BJ (cell line): ENCODE measurements around the gene CXXC1. TPM values are rescaled to one million over a fixed set of nuclear protein-coding genes. Genes with fewer than 3 reads are reported as not detected.

Source experiments
- CTCF ChIA-PET: fragments of 350-600 bp; formaldehyde crosslinking; extraction: SDS; loops from one replicate; lab custom pipeline; 2021; ENCODE audit warnings: antibody characterized with exemption, inconsistent platforms; lab: Yijun Ruan, JAX
- POLR2A ChIA-PET: fragments of 300-600 bp; sonication (Branson Sonifier 250); formaldehyde crosslinking; extraction: SDS; loops from one replicate; lab custom pipeline; 2021; ENCODE audit warnings: antibody characterized with exemption; lab: Charles Lee
- DNase-seq: peaks from one replicate; pipeline ENCODE4 v3.0.0-alpha.2; 2011; ENCODE audit warnings: low read depth
- H3K27me3 ChIP-seq: 2 replicates; pipeline ENCODE4 v1.6.0; 2011; ENCODE audit warnings: low read length; ENCODE audit not compliant: control insufficient read depth, insufficient read depth
- H3K36me3 ChIP-seq: 2 replicates; pipeline ENCODE4 v1.5.1; 2011; ENCODE audit warnings: low read length; ENCODE audit not compliant: control insufficient read depth, insufficient read depth
- H3K4me3 ChIP-seq: 2 replicates; pipeline ENCODE4 v1.5.1; 2011; ENCODE audit warnings: low read depth, mild to moderate bottlenecking, control low read depth, low read length
- CTCF ChIP-seq: IDR thresholded peaks from 2 replicates; pipeline ENCODE4 v1.5.1; 2011; ENCODE audit warnings: low read depth, mild to moderate bottlenecking, control low read depth, inconsistent platforms, low read length, moderate library complexity; ENCODE audit not compliant: insufficient read depth
- polyA plus RNA-seq: library from polyadenylated mRNA; depleted of rRNA; stranded (reverse); fragments of >200 nt; gene quantifications from 2 replicates; pipeline ENCODE4 v1.2.3, GENCODE V29; 2011

The CXXC1 gene
- polyA plus RNA-seq, 1 experiment, result 51.2 TPM

GRCh38 chr18:50320719-50321118 is 33.2 kb upstream of the CXXC1 start:
- ChIA-PET POLR2A (no interaction called here), CTCF (no interaction called here)
- TF ChIP-seq CTCF, result no peak

GRCh38 chr18:50315100-50315871 is 27.8 kb upstream of the CXXC1 start:
- Histone ChIP-seq H3K27me3 (no peaks in the 10 kb centered on the region; the same call in 1 of the 2 replicates), H3K36me3 (no peaks in the 10 kb centered on the region), H3K4me3 (no peak overlapping the region)
- DNase-seq, result no peak
- POLR2A ChIA-PET, result no interaction called here
- CTCF ChIA-PET, result interaction anchor here (1.4 kb wide), 1 partner anchor 9 kb away, joined by 4 read pairs; no protein-coding TSS in a partner anchor
- TF ChIP-seq CTCF, result no peak

More at GRCh38 chr18:50320719-50321118, 33.2 kb upstream of the CXXC1 start:
- Histone ChIP-seq H3K4me3 (no peak overlapping the region), H3K36me3 (no peaks in the 10 kb centered on the region), H3K27me3 (no peaks in the 10 kb centered on the region)
- no peak for DNase-seq

GRCh38 chr18:50313873-50314460 is 26.5 kb upstream of the CXXC1 start:
- H3K4me3 ChIP-seq, result no peak overlapping the region
- DNase-seq, result no peak
- ChIA-PET CTCF (no interaction called here), POLR2A (no interaction called here)
- no peaks in the 10 kb centered on the region; the same call in 1 of the 2 replicates for H3K27me3 ChIP-seq
- no peaks in the 10 kb centered on the region for H3K36me3 ChIP-seq
- no peak for TF ChIP-seq CTCF

GRCh38 chr18:50313031-50313607 is 25.6 kb upstream of the CXXC1 start:
- no peak overlapping the region for H3K4me3 ChIP-seq
- POLR2A ChIA-PET, result no interaction called here
- no peaks in the 10 kb centered on the region for H3K36me3 ChIP-seq
- no peak for DNase-seq
- no peaks in the 10 kb centered on the region; the same call in 1 of the 2 replicates for H3K27me3 ChIP-seq
- no peak for TF ChIP-seq CTCF
- CTCF ChIA-PET, result no interaction called here
